Keratinocyte (primary cell): ENCODE results near the gene VAMP4. TPM values are rescaled to one million over a fixed set of nuclear protein-coding genes. Genes with fewer than 3 reads are reported as not detected.

Experiments used
- DNase-seq: peaks from one replicate; pipeline ENCODE4 v3.0.0-alpha.2; 2011; ENCODE audit warnings: low read depth, missing footprints, low spot score
- FAIRE-seq: peaks from 2 replicates; lab custom pipeline; 2011; peaks lifted over from hg19 to GRCh38; lab: Jason Lieb, UNC
- H2AFZ ChIP-seq: 2 replicates; pipeline ENCODE4 v1.6.0; 2012; ENCODE audit warnings: low read length, control low read depth, inconsistent platforms; ENCODE audit not compliant: control insufficient read depth
- H3K27ac ChIP-seq: 2 replicates; pipeline ENCODE4 v1.5.1; 2011; ENCODE audit warnings: low read length; ENCODE audit not compliant: control insufficient read depth, insufficient read depth
- H3K27me3 ChIP-seq: 3 replicates; pipeline ENCODE4 v1.6.0; 2011; ENCODE audit warnings: low read length; ENCODE audit not compliant: control insufficient read depth, insufficient read depth; ENCODE audit errors: extremely low read depth
- H3K36me3 ChIP-seq, 2 experiments: 2 replicates in 1 of 2; 3 replicates in 1 of 2; pipeline ENCODE4 v1.5.1; 2011; ENCODE audit warnings: low read length in 2 of 2, mild to moderate bottlenecking in 1 of 2; ENCODE audit not compliant: control insufficient read depth in 2 of 2, insufficient read depth in 2 of 2; ENCODE audit errors: extremely low read depth in 1 of 2
- H3K4me1 ChIP-seq: 3 replicates; pipeline ENCODE4 v1.5.1; 2011; ENCODE audit warnings: low read length; ENCODE audit not compliant: control insufficient read depth, insufficient read depth; ENCODE audit errors: extremely low read depth
- H3K4me2 ChIP-seq: 3 replicates; pipeline ENCODE4 v1.6.0; 2011; ENCODE audit warnings: low read depth, low read length; ENCODE audit not compliant: control insufficient read depth, insufficient read depth; ENCODE audit errors: extremely low read depth
- H3K4me3 ChIP-seq, 3 experiments: fragments of 200-600 bp in 1 of 3; sonication (generic) in 1 of 3; 2 replicates in 2 of 3; 3 replicates in 1 of 3; pipeline ENCODE4 v1.5.1; 2011 to 2016; ENCODE audit warnings: low read length in 3 of 3, mild to moderate bottlenecking in 3 of 3, control low read depth in 2 of 3, inconsistent platforms in 1 of 3, low read depth in 1 of 3, mixed read lengths in 1 of 3, mixed run types in 1 of 3, moderate library complexity in 1 of 3; ENCODE audit not compliant: control insufficient read depth in 2 of 3, insufficient read depth in 2 of 3; ENCODE audit errors: extremely low read depth in 1 of 3
- H3K79me2 ChIP-seq: 2 replicates; pipeline ENCODE4 v1.6.0; 2012; ENCODE audit warnings: low read length; ENCODE audit not compliant: control insufficient read depth, insufficient read depth
- H3K9ac ChIP-seq: 3 replicates; pipeline ENCODE4 v1.6.0; 2011; ENCODE audit warnings: low read length; ENCODE audit not compliant: control insufficient read depth, insufficient read depth; ENCODE audit errors: extremely low read depth
- H3K9me1 ChIP-seq: 3 replicates; pipeline ENCODE4 v1.6.0; 2011; ENCODE audit warnings: low read length; ENCODE audit not compliant: control insufficient read depth, insufficient read depth; ENCODE audit errors: extremely low read depth
- H3K9me3 ChIP-seq: 2 replicates; pipeline ENCODE4 v1.5.1; 2012; ENCODE audit warnings: low read depth, low read length; ENCODE audit not compliant: control insufficient read depth
- H4K20me1 ChIP-seq: 3 replicates; pipeline ENCODE4 v1.6.0; 2011; ENCODE audit warnings: low read length; ENCODE audit not compliant: control insufficient read depth, insufficient read depth; ENCODE audit errors: extremely low read depth
- EZH2 ChIP-seq: IDR thresholded peaks from one replicate; pipeline ENCODE4 v1.6.1; 2012; ENCODE audit warnings: inconsistent platforms, mild to moderate bottlenecking, low read length, moderate library complexity
- dilution Hi-C: fragments of 300-500 bp; cut with MboI; formaldehyde crosslinking; loops from one replicate; pipeline ENCODE4 v1.7.0; 2020; ENCODE audit warnings: low sequenced_read_pairs; ENCODE audit not compliant: extremely low pct_ligation_motif_present
- polyA plus RNA-seq, 5 experiments: library from polyadenylated mRNA; depleted of rRNA in 3 of 5; stranded (reverse) in 3 of 5; stranded (forward) in 1 of 5; unstranded in 1 of 5; fragments of >200 nt; gene quantifications; 1 replicate in 1 of 5; 2 replicates in 3 of 5; 3 replicates in 1 of 5; pipeline versions ENCODE4 v1.2.1 to v1.2.3, GENCODE V29; 2011 to 2012; ENCODE audit warnings: missing spikeins in 2 of 5, low read depth in 1 of 5, low replicate concordance in 1 of 5
- TF ChIP-seq, protein P1 (sequence below), 3 experiments: IDR thresholded peaks in 1 of 3; conservative IDR thresholded peaks in 1 of 3; optimal IDR thresholded peaks in 1 of 3; 2 replicates in 2 of 3; 3 replicates in 1 of 3; pipeline versions ENCODE3 to v1.5.1; 2011; ENCODE audit warnings: low read length in 3 of 3, mild to moderate bottlenecking in 3 of 3, moderate library complexity in 2 of 3, control low read depth in 1 of 3, inconsistent platforms in 1 of 3; ENCODE audit not compliant: insufficient read depth in 2 of 3; ENCODE audit errors: extremely low read depth in 1 of 3

Gene VAMP4
- polyA plus RNA-seq, 1 donor (not counting 4 experiments of a cell fraction or from before 2014, with no cell fraction given) = 12.7 TPM

DNA sequence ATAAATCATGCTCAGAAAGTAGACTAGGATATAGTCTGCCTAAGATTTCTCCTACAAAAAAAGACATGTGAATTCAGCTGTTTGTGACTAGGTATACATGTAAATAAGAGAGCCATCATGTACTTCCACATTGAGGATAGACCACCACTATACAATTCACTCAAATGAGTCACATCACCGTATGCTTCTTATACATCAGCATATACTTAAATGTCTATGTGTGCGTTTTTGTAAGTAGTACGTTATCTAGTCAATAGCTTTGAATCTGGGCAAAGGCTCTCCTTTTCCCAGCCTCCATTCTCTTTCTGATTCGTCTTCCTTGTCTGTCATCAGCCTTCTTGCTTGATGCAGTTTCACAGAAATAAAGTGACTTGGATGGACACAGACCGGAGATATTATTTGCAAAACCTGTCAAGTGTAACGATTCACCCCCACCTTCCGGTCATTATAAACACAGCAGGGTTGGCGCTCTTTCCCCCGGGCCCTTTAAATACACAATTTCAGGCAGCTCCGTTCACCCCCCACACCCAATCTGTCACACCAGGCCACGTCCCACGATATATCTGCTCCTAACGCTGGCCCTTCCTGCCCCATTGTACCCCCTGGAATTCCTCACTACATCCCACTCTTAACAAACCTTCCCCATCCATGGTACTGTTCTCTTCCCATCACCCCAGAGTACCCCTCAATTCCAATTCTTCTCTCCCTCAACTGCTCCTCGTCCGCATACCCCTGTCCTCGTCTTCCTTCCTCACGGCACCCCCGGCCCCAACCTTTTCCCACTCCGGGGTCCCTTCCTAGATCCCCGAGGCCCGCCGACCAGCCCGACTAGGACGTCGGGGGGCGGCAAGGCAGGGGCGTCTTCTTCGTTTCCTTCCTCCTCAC, 636 bp downstream of the VAMP4 start:
- peaks cover 31% of the 10 kb centered on the region for H3K79me2 ChIP-seq
- peak overlapping the region; percentile 85 to 98 (median 96) for H3K4me3 ChIP-seq
- peak overlapping the region; percentile 99 for H3K27ac ChIP-seq
- no peak for TF ChIP-seq EZH2
- TF ChIP-seq, protein P1, sequence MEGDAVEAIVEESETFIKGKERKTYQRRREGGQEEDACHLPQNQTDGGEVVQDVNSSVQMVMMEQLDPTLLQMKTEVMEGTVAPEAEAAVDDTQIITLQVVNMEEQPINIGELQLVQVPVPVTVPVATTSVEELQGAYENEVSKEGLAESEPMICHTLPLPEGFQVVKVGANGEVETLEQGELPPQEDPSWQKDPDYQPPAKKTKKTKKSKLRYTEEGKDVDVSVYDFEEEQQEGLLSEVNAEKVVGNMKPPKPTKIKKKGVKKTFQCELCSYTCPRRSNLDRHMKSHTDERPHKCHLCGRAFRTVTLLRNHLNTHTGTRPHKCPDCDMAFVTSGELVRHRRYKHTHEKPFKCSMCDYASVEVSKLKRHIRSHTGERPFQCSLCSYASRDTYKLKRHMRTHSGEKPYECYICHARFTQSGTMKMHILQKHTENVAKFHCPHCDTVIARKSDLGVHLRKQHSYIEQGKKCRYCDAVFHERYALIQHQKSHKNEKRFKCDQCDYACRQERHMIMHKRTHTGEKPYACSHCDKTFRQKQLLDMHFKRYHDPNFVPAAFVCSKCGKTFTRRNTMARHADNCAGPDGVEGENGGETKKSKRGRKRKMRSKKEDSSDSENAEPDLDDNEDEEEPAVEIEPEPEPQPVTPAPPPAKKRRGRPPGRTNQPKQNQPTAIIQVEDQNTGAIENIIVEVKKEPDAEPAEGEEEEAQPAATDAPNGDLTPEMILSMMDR (optimal IDR thresholded peaks at IDR 0.05 in 1 of 3, IDR thresholded peaks at IDR 0.05 in 1 of 3, conservative IDR thresholded peaks at IDR 0.05 in 1 of 3; ENCODE audit: extremely low read depth in 1 of 3, insufficient read depth in 2 of 3, low read length in 3 of 3) = peak in 1 of 3 experiments; percentile 9
- no peaks in the 10 kb centered on the region for H3K27me3 ChIP-seq
- no peaks in the 10 kb centered on the region for H4K20me1 ChIP-seq
- peak overlapping the region; percentile 96 for H2AFZ ChIP-seq
- peaks cover 0 to 6% of the 10 kb centered on the region in 2 experiments for H3K36me3 ChIP-seq
- no peaks in the 10 kb centered on the region for H3K9me1 ChIP-seq
- DNase-seq = no peak
- peak overlapping the region; percentile 97 for H3K9ac ChIP-seq
- peaks cover 34% of the 10 kb centered on the region for H3K4me1 ChIP-seq
- no peaks in the 10 kb centered on the region for H3K9me3 ChIP-seq
- dilution Hi-C loops = no loop called here
- peak overlapping the region; percentile 93 for H3K4me2 ChIP-seq
- FAIRE-seq = peak; percentile 56

DNA sequence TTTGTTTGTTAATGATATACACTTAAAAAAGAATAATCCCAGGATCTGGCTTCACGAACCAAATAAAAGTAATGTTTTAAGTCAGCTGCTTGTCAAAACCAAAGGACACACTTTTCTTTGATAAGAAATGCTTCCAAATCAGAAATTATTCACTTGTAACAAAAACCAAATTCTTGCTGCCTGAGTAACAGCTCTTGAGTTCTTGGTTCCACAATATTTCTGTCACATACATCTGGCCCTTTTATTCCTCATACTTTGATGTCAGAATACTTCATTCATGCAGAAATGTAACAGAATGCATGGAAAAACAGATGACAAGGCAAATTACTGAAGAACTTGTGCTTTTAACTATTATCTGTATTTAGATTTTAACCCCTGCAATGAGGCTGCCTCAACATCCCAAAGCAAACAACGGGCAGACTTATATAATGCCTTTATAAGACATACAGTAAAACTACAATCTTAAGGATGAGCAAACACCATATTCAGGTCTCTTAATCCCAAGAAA, 1.5 kb downstream of the VAMP4 start:
- no peak for FAIRE-seq
- H3K4me1 ChIP-seq = peaks cover 34% of the 10 kb centered on the region

More for the DNA sequence above, 1.5 kb downstream of the VAMP4 start:
- TF ChIP-seq, protein P1 (optimal IDR thresholded peaks at IDR 0.05 in 1 of 3, IDR thresholded peaks at IDR 0.05 in 1 of 3, conservative IDR thresholded peaks at IDR 0.05 in 1 of 3; ENCODE audit: extremely low read depth in 1 of 3, insufficient read depth in 2 of 3, low read length in 3 of 3) = no peak
- no peak for TF ChIP-seq EZH2
- Histone ChIP-seq H4K20me1 (no peaks in the 10 kb centered on the region), H3K27ac (peak overlapping the region; percentile 99), H3K79me2 (peaks cover 31% of the 10 kb centered on the region), H3K4me3 (peak overlapping the region in 2 of 3 experiments; percentile 96 to 98), H3K9ac (no peak overlapping the region), H3K36me3 (peaks cover 2 to 6% of the 10 kb centered on the region in 2 experiments), H3K27me3 (no peaks in the 10 kb centered on the region), H3K9me1 (no peaks in the 10 kb centered on the region), H2AFZ (no peak overlapping the region), H3K4me2 (peak overlapping the region; percentile 93), H3K9me3 (no peaks in the 10 kb centered on the region)
- DNase-seq = no peak
- dilution Hi-C loops = no loop called here
